HepG2 (cell line): ENCODE data around the gene PLAGL2. TPM values are rescaled to one million over a fixed set of nuclear protein-coding genes. Genes with fewer than 3 reads are reported as not detected.

Experiments
- CBX2 ChIP-seq, 2 experiments: fragments of 200-600 bp in 1 of 2; sonication (generic); formaldehyde crosslinking in 1 of 2; IDR thresholded peaks; 2 replicates each; pipeline versions ENCODE4 v1.7.0 to v1.8.1; 2018 to 2022; ENCODE audit warnings: low read depth in 2 of 2, low read length in 1 of 2, mild to moderate bottlenecking in 1 of 2, missing genetic modification reagents in 1 of 2
- FIP1L1 ChIP-seq: fragments of 200-400 bp; formaldehyde crosslinking; IDR thresholded peaks from 2 replicates; pipeline ENCODE4 v1.6.1; 2018; ENCODE audit warnings: low read depth, mild to moderate bottlenecking, low read length, moderate library complexity, borderline replicate concordance; ENCODE audit not compliant: insufficient read depth
- GATAD2A ChIP-seq: IDR thresholded peaks from 2 replicates; pipeline ENCODE4 v1.6.1; 2016
- NFYB ChIP-seq: sonication (generic); formaldehyde crosslinking; IDR thresholded peaks from 2 replicates; pipeline ENCODE4 v1.4.0; 2020; ENCODE audit warnings: missing genetic modification reagents
- RNF219 ChIP-seq: sonication (generic); formaldehyde crosslinking; IDR thresholded peaks from 2 replicates; pipeline ENCODE4 v1.5.0; 2020; ENCODE audit warnings: mild to moderate bottlenecking, missing genetic modification reagents
- SIN3A ChIP-seq: IDR thresholded peaks from 2 replicates; pipeline ENCODE4 v1.6.1; 2011; ENCODE audit warnings: low read depth, mild to moderate bottlenecking, control low read depth, low read length, borderline replicate concordance
- SNAPC2 ChIP-seq: sonication (generic); formaldehyde crosslinking; IDR thresholded peaks from 2 replicates; pipeline ENCODE4 v1.8.1; 2022; ENCODE audit warnings: mild to moderate bottlenecking, missing genetic modification reagents
- ZC3H13 ChIP-seq: sonication (generic); formaldehyde crosslinking; IDR thresholded peaks from 2 replicates; pipeline ENCODE4 v1.8.1; 2023; ENCODE audit warnings: mild to moderate bottlenecking, missing genetic modification reagents, moderate library complexity
- ZFX ChIP-seq: sonication (generic); formaldehyde crosslinking; IDR thresholded peaks from 2 replicates; pipeline ENCODE4 v1.4.0; 2020; ENCODE audit warnings: mild to moderate bottlenecking, low read depth, missing genetic modification reagents, moderate library complexity
- ZNF549 ChIP-seq: sonication (generic); formaldehyde crosslinking; IDR thresholded peaks from 2 replicates; pipeline ENCODE4 v1.5.0; 2020; ENCODE audit warnings: missing genetic modification reagents
- ZNF75D ChIP-seq: sonication (generic); formaldehyde crosslinking; IDR thresholded peaks from 2 replicates; pipeline ENCODE4 v1.8.1; 2023; ENCODE audit warnings: missing genetic modification reagents, mild to moderate bottlenecking, borderline replicate concordance
- polyA plus RNA-seq, 8 experiments: library from polyadenylated mRNA; depleted of rRNA in 3 of 8; stranded (reverse) in 7 of 8; unstranded in 1 of 8; fragments of >200 nt; fragmentation: Illumina TruSeq in 4 of 8; extraction: Trizol in 4 of 8; gene quantifications; 2 replicates each; pipeline versions ENCODE4 v1.2.1 to v1.2.3, GENCODE V29; 2011 to 2016; ENCODE audit warnings: low read depth in 4 of 8, missing spikeins in 1 of 8, mixed read lengths in 1 of 8; ENCODE audit not compliant: insufficient read depth in 1 of 8
- total RNA-seq, 5 experiments: library from RNA; depleted of rRNA; stranded (reverse); fragments of >200 nt; fragmentation: Illumina TruSeq; extraction: Trizol; gene quantifications; 2 replicates each; pipeline ENCODE4 v1.2.3, GENCODE V29; 2016; ENCODE audit warnings: low read depth in 1 of 5
- TF ChIP-seq, protein P1 (sequence below): sonication (generic); formaldehyde crosslinking; IDR thresholded peaks from 2 replicates; pipeline ENCODE4 v1.4.0; 2020; ENCODE audit warnings: missing genetic modification reagents, borderline replicate concordance
- TF ChIP-seq, protein P2 (sequence below): IDR thresholded peaks from 2 replicates; pipeline ENCODE4 v1.6.1; 2016; ENCODE audit warnings: low read depth
- TF ChIP-seq, protein P3 (sequence below): sonication (generic); formaldehyde crosslinking; IDR thresholded peaks from 2 replicates; pipeline ENCODE4 v1.4.0; 2020; ENCODE audit warnings: mild to moderate bottlenecking, low read depth, missing genetic modification reagents
- TF ChIP-seq, protein P4 (sequence below): sonication (generic); formaldehyde crosslinking; conservative IDR thresholded peaks from 2 replicates; pipeline ENCODE4 v1.8.1; 2023; ENCODE audit warnings: missing genetic modification reagents

The PLAGL2 gene
- total and polyA plus RNA-seq, 2 of the 13 experiments (the other 11 are each of a cell fraction or from before 2014, with no cell fraction given) = 15.2 to 15.3 TPM

DNA sequence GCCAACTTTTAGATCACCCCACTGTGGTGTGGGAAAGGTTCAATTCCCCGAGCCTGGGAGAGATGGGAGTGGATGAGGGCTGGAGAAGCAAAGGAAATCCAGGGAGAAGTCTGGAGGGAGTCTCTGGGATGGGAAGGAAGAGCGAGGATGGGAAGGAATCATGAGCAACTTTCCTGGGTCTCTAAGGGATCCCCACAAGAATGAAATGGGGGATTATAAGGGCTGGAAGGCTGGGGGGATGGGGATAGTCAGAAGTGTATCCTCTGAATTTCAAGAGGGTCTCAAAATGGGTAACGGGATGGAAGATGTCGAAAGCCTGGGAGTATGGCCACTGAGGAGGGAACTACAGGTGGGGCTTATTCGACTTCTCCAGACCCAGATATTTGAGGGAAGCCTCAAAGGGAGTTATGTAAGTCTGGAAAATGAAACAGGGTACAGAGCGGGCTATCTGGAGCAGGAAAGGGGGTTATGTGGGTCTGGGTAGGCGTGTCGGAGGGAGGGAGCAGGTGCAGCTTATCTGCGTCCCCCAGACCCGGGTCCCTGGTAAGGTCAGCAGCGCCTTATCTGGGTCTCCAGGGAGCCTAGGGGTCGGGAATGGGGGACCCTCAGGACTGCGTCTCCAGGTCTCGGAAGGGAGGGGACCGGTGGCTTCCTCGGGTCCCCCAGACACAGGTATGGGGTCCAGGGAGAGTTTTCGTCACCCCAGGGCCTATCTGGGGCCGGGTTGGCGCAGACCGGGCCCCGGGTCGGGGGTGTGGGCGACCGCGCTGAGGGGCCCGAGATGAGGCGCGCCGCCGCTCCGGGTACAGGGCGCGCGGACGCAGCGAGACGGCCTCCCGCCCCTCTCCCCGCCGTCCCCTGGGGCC, 550 bp downstream of the PLAGL2 start (continued):
- TF ChIP-seq, protein P1, sequence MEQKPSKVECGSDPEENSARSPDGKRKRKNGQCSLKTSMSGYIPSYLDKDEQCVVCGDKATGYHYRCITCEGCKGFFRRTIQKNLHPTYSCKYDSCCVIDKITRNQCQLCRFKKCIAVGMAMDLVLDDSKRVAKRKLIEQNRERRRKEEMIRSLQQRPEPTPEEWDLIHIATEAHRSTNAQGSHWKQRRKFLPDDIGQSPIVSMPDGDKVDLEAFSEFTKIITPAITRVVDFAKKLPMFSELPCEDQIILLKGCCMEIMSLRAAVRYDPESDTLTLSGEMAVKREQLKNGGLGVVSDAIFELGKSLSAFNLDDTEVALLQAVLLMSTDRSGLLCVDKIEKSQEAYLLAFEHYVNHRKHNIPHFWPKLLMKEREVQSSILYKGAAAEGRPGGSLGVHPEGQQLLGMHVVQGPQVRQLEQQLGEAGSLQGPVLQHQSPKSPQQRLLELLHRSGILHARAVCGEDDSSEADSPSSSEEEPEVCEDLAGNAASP (CRISPR knock-in tag) = no peak
- TF ChIP-seq CBX2 (IDR thresholded peaks at IDR 0.05; ENCODE audit: low read depth, low read length) (no peak), CBX2 (CRISPR knock-in tag; IDR thresholded peaks at IDR 0.05; ENCODE audit: low read depth) (no peak), FIP1L1 (no peak), ZFX (no peak), ZC3H13 (no peak), SNAPC2 (CRISPR knock-in tag) (0 out of 2 replicates have a peak, but pooled peaks have one; percentile 15), NFYB (peak; percentile 23; the same call in 1 of the 2 replicates), RNF219 (CRISPR knock-in tag) (0 out of 2 replicates have a peak, but pooled peaks have one; percentile 63), ZNF75D (CRISPR knock-in tag) (0 out of 2 replicates have a peak, but pooled peaks have one; percentile 20), ZNF549 (0 out of 2 replicates have a peak, but pooled peaks have one; percentile 14), GATAD2A (CRISPR knock-in tag) (0 out of 2 replicates have a peak, but pooled peaks have one; percentile 34), SIN3A (no peak)
- TF ChIP-seq, protein P2, sequence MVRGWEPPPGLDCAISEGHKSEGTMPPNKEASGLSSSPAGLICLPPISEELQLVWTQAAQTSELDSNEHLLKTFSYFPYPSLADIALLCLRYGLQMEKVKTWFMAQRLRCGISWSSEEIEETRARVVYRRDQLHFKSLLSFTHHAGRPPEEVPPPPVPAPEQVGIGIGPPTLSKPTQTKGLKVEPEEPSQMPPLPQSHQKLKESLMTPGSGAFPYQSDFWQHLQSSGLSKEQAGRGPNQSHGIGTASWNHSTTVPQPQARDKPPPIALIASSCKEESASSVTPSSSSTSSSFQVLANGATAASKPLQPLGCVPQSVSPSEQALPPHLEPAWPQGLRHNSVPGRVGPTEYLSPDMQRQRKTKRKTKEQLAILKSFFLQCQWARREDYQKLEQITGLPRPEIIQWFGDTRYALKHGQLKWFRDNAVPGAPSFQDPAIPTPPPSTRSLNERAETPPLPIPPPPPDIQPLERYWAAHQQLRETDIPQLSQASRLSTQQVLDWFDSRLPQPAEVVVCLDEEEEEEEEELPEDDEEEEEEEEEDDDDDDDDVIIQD (CRISPR knock-in tag) = 0 out of 2 replicates have a peak, but pooled peaks have one; percentile 2
- TF ChIP-seq, protein P3, sequence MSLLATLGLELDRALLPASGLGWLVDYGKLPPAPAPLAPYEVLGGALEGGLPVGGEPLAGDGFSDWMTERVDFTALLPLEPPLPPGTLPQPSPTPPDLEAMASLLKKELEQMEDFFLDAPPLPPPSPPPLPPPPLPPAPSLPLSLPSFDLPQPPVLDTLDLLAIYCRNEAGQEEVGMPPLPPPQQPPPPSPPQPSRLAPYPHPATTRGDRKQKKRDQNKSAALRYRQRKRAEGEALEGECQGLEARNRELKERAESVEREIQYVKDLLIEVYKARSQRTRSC (CRISPR knock-in tag) = peak; percentile 30; the same call in 1 of the 2 replicates
- TF ChIP-seq, protein P4, sequence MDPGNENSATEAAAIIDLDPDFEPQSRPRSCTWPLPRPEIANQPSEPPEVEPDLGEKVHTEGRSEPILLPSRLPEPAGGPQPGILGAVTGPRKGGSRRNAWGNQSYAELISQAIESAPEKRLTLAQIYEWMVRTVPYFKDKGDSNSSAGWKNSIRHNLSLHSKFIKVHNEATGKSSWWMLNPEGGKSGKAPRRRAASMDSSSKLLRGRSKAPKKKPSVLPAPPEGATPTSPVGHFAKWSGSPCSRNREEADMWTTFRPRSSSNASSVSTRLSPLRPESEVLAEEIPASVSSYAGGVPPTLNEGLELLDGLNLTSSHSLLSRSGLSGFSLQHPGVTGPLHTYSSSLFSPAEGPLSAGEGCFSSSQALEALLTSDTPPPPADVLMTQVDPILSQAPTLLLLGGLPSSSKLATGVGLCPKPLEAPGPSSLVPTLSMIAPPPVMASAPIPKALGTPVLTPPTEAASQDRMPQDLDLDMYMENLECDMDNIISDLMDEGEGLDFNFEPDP (CRISPR knock-in tag) = 0 out of 2 replicates have a peak, but pooled peaks have one; percentile 85
